ENCODE measurements around the gene UPF3A.
"Not testable (repeated sequence)": the region's sequence is repeated elsewhere in the genome, so short reads cannot be mapped to it uniquely, and the experiment has no call there.

The UPF3A gene

GRCh38 chr13:114353382-114353781, 72.0 kb downstream of the UPF3A start:
- H3K27ac Mint-ChIP-seq, H3K4me3 Mint-ChIP-seq, H3K9me3 Mint-ChIP-seq, DNase-seq, CTCF ChIA-PET, H3K36me3 Mint-ChIP-seq, H3K4me1 Mint-ChIP-seq: not testable (repeated sequence)
- H3K27me3 Mint-ChIP-seq = peaks cover 24% of the 10 kb centered on the region

All from activated naive CD4-positive, alpha-beta T cell treated with anti-CD3 and anti-CD28 coated beads, Interleukin-2, amount 10 ng/mL, durations not matched to agents 7 days and 5 days (primary cell).